Cardiac fibroblast (primary cell): Measurements from ENCODE around the gene TMEM140.

ENCODE experiments used
- DNase-seq, 2 donors: peaks; one replicate each; pipeline versions ENCODE4 v3.0.0 to v3.0.0-alpha.2; 2010; ENCODE audit warnings: low read depth in 2 of 2
- H3K4me3 ChIP-seq, 2 donors: replicated peaks in 1 of 2; 1 replicate in 1 of 2; 2 replicates in 1 of 2; pipeline ENCODE4 v1.5.1; 2011; ENCODE audit warnings: low read depth in 2 of 2, low read length in 2 of 2, mild to moderate bottlenecking in 2 of 2, moderate library complexity in 1 of 2
- CTCF ChIP-seq: IDR thresholded peaks from one replicate; pipeline ENCODE4 v1.5.1; 2011; ENCODE audit warnings: low read depth, mild to moderate bottlenecking, low read length, inconsistent platforms

The TMEM140 gene

GRCh38 chr7:135181261-135181928, 33.5 kb downstream of the TMEM140 start:
- TF ChIP-seq CTCF = no peak
- H3K4me3 ChIP-seq = no peak overlapping the region
- DNase-seq = no peak

- no peak for DNase-seq
- TF ChIP-seq CTCF = no peak
- no peak overlapping the region for H3K4me3 ChIP-seq
These were observed 34.2 kb downstream of the TMEM140 start for GRCh38 chr7:135181929-135182678.

- TF ChIP-seq CTCF = no peak
- no peak for DNase-seq
- no peak overlapping the region for H3K4me3 ChIP-seq
These were observed 35.6 kb downstream of the TMEM140 start for GRCh38 chr7:135183478-135183877.

- no peak overlapping the region for H3K4me3 ChIP-seq
- TF ChIP-seq CTCF = no peak
- DNase-seq = no peak
These were observed 36.5 kb downstream of the TMEM140 start for GRCh38 chr7:135184254-135184841.

- no peak overlapping the region for H3K4me3 ChIP-seq
- no peak for TF ChIP-seq CTCF
- no peak for DNase-seq
These were observed 37.8 kb downstream of the TMEM140 start for GRCh38 chr7:135185471-135186260.

GRCh38 chr7:135186261-135186540, 38.3 kb downstream of the TMEM140 start:
- no peak for TF ChIP-seq CTCF
- DNase-seq = no peak
- no peak overlapping the region for H3K4me3 ChIP-seq
